ENCODE data around the gene IGFN1. TPM values are rescaled to one million over a fixed set of nuclear protein-coding genes. Genes with fewer than 3 reads are reported as not detected.
A peak's percentile ranks its signal among the peaks of the same experiment; 100 is the strongest.

The IGFN1 gene
- total and polyA plus RNA-seq, 9 donors: 0.05 to 1.6 (median 0.51) TPM; not detected in 2

GRCh38 chr1:201142849-201143725 is 47.5 kb upstream of the IGFN1 start:
- 84 to 89% (median 84%) methylated on average over 16 of the region's 16 CpGs for WGBS, 3 donors
- no peak overlapping the region for H3K4me3 ChIP-seq
- TF ChIP-seq EP300 (IDR thresholded peaks at IDR 0.05) (no peak), POLR2A (IDR thresholded peaks at IDR 0.05) (no peak), CTCF (IDR thresholded peaks at IDR 0.05) (no peak)
- no peaks in the 10 kb centered on the region for H3K36me3 ChIP-seq
- intact Hi-C loops (cut with DNase I): no loop called here
- H3K27me3 ChIP-seq: no peaks in the 10 kb centered on the region
- peak in 1 of 5 donors; percentile 2 for DNase-seq
- no peak overlapping the region for H3K27ac ChIP-seq
- H3K4me1 ChIP-seq (ENCODE audit: insufficient read depth): no peaks in the 10 kb centered on the region
- no peaks in the 10 kb centered on the region for H3K9me3 ChIP-seq

- Histone ChIP-seq H3K4me3 (no peak overlapping the region), H3K27me3 (no peaks in the 10 kb centered on the region), H3K27ac (no peak overlapping the region), H3K36me3 (no peaks in the 10 kb centered on the region), H3K9me3 (no peaks in the 10 kb centered on the region), H3K4me1 (ENCODE audit: insufficient read depth) (no peaks in the 10 kb centered on the region)
- 87 to 88% (median 88%) methylated on average over 18 of the region's 18 CpGs for WGBS, 3 donors
- intact Hi-C loops (cut with DNase I): no loop called here
- TF ChIP-seq POLR2A (IDR thresholded peaks at IDR 0.05): no peak
- no peak for TF ChIP-seq EP300 (IDR thresholded peaks at IDR 0.05)
- TF ChIP-seq CTCF (IDR thresholded peaks at IDR 0.05): no peak
- DNase-seq: peak in 1 of 5 donors; percentile 7
These were observed 46.6 kb upstream of the IGFN1 start for GRCh38 chr1:201143726-201144635.

- Histone ChIP-seq H3K4me1 (ENCODE audit: insufficient read depth) (no peaks in the 10 kb centered on the region), H3K9me3 (no peaks in the 10 kb centered on the region), H3K36me3 (no peaks in the 10 kb centered on the region), H3K27me3 (no peaks in the 10 kb centered on the region), H3K4me3 (no peak overlapping the region), H3K27ac (no peak overlapping the region)
- DNase-seq: peak in 1 of 5 donors; percentile 7
- 75 to 89% (median 75%) methylated on average over 5 of the region's 5 CpGs for WGBS, 3 donors
- intact Hi-C loops (cut with DNase I): no loop called here
- TF ChIP-seq CTCF (IDR thresholded peaks at IDR 0.05) (no peak), EP300 (IDR thresholded peaks at IDR 0.05) (no peak), POLR2A (IDR thresholded peaks at IDR 0.05) (no peak)
These were observed 45.9 kb upstream of the IGFN1 start for GRCh38 chr1:201144701-201145100.

GRCh38 chr1:201145132-201145531 is 45.5 kb upstream of the IGFN1 start:
- no peaks in the 10 kb centered on the region for H3K27me3 ChIP-seq
- 74 to 94% (median 79%) methylated on average over 3 of the region's 3 CpGs for WGBS, 3 donors
- DNase-seq: no peak
- no peaks in the 10 kb centered on the region for H3K9me3 ChIP-seq
- no peak overlapping the region for H3K4me3 ChIP-seq
- H3K36me3 ChIP-seq: no peaks in the 10 kb centered on the region
- H3K27ac ChIP-seq: no peak overlapping the region
- TF ChIP-seq POLR2A (IDR thresholded peaks at IDR 0.05) (no peak), CTCF (IDR thresholded peaks at IDR 0.05) (no peak), EP300 (IDR thresholded peaks at IDR 0.05) (no peak)
- no peaks in the 10 kb centered on the region for H3K4me1 ChIP-seq (ENCODE audit: insufficient read depth)
- intact Hi-C loops (cut with DNase I): no loop called here
